GM21390 (cell line): Measurements from ENCODE around the gene CRACR2A.

ENCODE experiments used
- ATAC-seq: cut with Tn5 transposase; IDR thresholded peaks from one replicate; pipeline ENCODE4 v1.9.1; 2021; ENCODE audit not compliant: unreplicated experiment

CRACR2A gene

DNA sequence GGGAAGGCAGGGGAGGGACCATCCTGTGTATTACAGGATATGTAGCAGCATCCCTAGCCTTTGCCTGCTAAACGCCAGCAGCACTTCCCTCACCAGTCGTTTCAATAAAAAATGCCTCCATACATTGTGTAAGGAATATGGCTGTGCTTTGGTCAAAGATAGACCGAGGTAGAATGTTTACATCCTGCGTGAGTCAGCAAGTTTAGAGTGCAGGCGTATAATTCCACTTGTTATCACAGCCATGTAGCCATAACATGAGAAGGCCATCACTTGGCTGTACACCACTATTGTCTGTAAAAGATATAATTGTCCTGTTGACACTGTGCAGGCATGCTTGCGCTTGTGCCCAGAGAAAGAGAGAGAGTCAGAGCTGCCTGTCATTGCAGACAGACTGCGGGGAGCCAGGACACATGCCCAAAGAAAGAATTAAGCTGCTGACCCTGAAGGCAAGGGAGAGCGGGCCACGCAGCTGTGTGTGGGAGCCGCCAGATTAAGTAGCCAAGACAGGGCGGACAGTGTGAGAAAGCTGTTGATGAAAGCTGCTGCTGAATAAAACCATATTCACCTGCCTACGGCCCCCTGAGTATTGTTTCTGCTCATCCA, 68.4 kb downstream of the CRACR2A start:
- ATAC-seq = no peak

DNA sequence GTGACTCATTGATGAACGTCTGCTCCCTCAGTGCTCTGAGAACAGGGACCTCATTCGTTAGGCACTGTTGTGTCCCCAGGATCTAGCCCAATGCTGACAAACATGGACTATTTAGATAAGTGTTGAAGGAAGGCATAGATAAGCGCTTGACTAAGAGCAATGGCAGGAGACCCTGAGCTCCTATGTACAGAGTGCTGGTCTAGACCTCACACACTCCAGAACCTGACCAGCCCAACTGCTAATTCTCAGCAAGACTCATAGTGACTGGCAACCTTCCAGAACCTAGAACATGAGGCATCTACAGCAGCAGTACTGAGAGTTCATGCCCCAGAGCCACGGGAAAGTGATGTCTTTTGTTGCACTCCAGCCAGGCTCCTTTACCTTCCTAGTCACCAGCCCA, 69.2 kb downstream of the CRACR2A start:
- no peak for ATAC-seq

DNA sequence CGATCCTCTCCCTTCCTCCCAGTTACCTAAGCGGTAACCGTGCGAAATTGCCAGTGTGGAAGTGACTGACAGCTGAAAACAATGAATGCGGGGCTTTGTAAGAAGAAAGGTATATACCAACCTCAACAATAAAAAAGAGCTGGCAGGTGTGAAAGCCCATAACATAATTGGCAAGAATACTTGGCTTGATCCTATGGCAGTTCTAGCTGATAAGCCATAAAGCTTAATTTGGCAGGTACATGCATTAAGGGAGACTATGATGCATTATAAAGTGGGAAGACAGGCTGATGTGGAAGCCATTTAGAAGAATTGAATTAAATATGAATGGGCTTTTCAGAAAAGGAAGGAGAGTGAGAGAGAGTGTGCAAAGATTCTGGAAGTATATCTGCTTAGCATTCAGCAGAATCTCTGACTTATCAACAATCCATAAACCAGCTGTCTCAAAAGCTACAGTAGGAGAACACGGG, 71.3 kb downstream of the CRACR2A start:
- no peak for ATAC-seq

- ATAC-seq = no peak
Observed at GRCh38 chr12:3680919-3681594, 71.9 kb downstream of the CRACR2A start.

DNA sequence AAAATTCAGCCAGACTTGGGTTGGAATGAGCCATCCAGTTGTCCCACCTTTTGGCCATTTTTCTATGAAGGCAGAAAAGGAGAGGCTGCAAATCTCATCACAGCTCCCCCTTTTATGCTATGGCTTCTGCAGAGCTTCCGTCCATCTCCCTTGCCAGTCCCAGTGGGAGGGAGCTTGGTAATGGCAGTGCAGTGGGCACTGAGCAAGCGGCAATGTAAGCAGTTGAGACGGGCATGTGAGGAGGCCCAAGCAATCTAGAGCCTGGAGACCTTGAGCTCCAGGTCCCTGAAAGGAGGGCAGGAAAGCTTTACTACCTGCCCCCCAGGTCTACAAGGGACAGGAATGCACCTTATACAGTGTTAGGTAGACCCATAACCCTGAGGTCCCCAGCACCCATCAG, 73.1 kb downstream of the CRACR2A start:
- no peak for ATAC-seq

GRCh38 chr12:3677609-3678008, 75.3 kb downstream of the CRACR2A start:
- no peak for ATAC-seq

- no peak for ATAC-seq
Observed at GRCh38 chr12:3673981-3674708, 78.8 kb downstream of the CRACR2A start.

DNA sequence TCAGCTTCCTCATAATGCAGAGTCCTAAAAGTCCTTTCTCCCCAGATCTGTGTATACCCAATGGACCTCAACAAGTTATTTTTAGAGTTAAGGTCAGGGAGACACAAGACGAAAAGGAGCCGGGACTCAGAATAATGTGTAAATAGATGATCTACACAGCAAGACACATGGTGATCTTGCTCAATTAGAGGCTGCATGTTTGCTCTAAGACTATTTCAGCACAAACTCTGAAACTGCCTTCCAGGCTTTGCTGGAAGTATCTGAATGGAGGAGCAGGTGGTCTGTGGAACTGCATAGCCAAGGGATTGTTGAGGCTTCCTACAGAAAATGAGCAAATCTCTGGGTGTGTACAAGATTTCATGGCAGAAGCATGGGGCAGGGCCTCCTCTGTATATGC, 80.8 kb downstream of the CRACR2A start:
- no peak for ATAC-seq

DNA sequence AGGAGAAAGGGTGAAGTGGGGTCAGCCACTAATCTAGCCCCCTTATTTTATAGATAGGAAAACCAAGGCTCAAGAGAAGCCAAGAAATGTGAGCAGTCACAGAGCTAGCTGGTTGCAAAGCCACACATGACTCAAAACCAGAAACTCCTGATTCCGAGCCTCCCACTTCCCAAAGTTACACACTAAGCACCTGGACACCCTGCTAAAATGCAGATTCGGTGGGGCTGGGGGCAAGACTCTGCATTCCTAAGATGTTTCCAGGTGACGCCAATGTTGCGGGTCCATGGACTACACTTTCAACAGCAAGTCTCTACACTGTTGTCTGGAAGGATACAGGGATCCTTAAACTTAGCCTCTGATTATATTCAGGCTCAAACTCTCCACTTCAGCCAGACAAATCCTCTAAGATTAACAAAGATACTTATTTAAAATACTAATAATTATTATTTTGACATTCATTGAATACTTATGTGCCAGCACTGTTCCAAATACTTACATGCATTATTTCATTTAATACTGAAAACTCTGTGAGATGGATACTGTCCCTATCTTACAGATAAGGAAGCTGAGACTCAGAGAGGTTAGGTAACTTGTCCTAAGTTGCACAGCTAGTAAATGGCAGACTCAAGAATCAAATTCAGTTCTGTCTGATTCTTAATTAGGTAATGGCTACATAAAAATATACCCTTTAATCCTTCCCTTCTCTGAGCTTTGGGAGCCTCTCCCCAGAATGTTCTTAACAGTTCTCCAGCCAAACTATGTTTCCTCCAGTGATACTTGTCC, 81.4 kb downstream of the CRACR2A start:
- no peak for ATAC-seq

- no peak for ATAC-seq
Observed at GRCh38 chr12:3670083-3670620, 82.8 kb downstream of the CRACR2A start.

DNA sequence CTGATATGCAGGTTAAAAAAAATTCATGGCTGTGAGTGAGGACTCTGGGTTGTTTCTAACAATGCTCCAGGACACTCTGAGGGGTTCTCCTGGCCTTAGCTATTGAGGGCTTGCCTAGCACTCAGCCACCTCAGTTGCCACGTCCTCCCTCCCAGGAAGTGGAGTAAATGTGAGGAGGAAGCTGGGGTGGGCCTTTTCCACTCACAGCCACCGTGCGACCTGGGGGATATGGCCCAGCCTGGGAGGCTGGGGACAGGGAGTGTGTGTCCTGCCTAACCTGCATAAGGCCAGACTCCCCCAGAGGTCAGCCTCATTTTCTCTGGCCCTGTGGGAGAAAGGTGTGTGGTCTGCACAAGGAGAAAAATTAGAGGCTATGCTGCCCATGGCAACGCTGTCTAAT, 83.3 kb downstream of the CRACR2A start:
- no peak for ATAC-seq

- ATAC-seq = no peak
Observed at GRCh38 chr12:3668479-3669165, 84.3 kb downstream of the CRACR2A start.

GRCh38 chr12:3667485-3667884, 85.4 kb downstream of the CRACR2A start:
- ATAC-seq = no peak

GRCh38 chr12:3666441-3666840, 86.5 kb downstream of the CRACR2A start:
- no peak for ATAC-seq

DNA sequence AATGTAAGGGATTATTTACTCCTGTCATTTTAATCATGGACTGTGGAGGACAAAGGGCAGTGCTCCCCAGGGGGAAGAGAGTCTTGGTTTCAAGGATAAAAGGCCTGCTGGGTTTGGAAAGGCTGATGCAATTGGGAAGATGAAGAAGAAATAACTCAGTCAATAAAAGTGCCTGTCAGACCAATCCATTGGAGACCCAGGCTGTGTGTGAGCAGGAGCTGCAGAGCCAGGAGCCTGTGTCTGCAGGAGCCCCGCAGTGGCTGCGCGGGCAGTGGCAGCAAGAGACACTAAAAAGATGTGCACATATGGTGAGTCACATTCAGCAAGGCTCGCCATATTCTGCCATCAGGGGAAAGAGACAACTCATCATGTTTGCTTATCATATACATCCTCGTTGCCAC, 90.4 kb downstream of the CRACR2A start:
- no peak for ATAC-seq

DNA sequence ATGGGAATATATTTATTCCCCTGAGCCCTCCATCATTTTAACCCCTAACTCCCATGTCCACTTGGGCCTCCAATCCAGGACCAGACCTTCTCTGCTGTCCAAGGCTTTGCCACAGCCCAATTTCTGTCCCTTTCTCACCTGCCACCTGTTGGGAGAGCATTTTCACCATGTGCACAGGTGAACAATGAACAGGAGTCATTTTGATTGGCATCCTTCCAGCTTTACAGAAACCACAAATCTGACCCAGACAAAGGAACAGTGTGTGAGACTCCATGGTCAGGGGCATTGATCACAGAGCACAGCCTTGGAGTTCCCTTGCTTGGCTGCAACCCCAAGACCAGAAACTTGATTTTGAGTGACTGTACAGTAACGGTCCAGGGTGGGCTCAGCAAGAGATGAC, 91.9 kb downstream of the CRACR2A start:
- ATAC-seq = no peak

DNA sequence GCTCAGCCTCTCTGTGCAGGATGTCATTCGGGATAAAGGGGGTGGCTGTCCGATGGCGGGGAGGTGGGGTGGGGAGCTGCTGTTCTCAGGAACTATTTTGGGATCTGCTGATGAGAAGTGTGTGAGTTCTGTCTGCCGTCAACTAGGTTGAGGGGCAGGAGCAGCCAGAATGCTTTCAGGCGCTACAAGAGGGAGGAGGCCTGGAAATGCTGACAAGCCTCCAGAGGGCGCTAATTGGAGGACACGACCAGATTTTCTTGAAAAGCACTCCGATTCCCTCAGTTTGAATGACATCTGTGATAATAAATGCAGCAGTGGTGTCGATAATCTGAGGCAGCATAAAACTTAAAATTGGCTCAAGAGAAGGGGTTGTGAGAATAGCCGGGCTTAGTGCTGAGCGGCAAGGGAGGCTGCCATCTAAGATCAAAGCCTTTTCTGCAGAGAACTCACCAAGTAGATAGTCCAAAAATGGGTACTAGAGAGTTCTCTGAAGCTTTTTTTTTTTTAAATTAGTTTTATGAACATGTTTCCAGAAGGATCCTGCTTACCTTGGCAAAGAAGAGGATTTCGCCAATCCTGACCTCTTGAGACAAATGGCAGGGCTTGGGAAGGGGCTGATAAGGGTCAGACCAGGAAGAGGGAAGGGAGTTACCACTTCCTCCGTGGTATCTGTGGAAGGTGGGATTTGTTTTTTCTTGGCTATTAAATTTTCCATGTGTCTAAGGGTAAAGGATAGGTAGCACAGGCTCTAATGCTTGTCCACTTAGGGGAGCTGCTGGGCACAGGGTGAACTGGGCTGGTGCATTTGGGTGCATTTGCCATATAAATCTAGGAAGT, 94.4 kb downstream of the CRACR2A start:
- ATAC-seq = no peak

DNA sequence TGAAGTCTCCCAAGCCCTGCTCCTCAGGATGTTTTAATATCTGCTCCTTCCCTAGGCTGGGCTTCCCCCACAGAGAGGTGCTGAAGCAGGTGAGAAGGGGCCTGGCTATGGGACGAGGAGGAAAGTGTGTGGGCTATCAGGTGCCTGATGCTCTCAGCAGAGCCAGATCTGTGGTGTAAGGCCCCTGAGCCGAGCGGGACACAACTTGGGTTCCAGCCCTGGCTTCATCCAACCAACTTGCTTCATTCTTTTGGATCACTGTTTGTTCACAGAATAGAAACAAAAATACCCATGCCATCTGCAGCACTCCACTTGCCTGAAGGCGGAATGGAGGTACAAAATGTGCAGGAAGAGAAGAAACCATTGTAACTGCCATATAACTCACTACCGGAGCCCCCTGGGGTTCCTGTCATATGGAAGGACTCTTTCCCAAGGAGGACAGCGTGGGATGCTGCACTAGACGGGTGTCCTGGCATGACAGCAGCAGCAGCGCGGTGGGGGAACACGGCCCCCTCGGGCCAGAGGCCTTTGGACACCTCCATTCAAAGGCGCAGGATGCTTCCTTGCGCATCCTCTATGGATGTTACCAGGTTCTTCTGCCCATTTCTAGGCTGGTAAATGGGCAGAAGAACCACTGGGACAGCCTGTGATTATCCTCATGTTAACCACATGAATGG, 95.8 kb downstream of the CRACR2A start:
- no peak for ATAC-seq

DNA sequence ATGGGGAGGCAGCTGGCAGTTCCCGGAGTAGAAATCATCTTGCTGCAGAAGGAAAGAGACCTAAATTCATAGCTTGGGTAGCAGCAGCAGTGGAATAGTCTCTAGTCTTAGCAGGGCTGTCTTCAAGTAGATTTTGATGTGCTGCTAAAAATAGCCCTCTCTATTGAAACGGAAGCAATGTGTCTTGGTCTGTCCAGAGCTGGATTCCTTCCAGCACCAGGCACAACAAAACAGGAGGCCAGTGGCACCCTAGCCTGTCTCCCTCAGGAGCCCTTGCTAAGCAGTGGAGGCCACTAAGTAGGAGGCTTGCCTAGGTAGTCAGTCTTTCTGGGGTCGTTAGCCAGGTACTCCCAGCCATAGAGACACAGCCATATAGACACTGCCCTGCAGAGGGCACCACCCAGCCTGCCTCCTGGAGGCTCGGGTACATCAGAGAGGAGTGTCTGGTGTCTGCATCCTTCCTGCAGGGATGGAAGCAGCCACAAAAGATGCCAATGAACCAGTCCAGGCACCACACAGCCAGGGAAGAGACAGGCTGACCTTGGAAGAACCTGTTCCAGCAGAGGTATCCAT, 97.5 kb downstream of the CRACR2A start:
- no peak for ATAC-seq
